Neural progenitor cell (in vitro differentiated cells): ENCODE data around the gene PRDM16. TPM values are rescaled to one million over a fixed set of nuclear protein-coding genes. Genes with fewer than 3 reads are reported as not detected.
A peak's percentile ranks its signal among the peaks of the same experiment; 100 is the strongest.

ENCODE experiments used
- DNase-seq: peaks from one replicate; pipeline ENCODE4 v3.0.0-alpha.2; 2016; ENCODE audit warnings: low spot score
- H2AFZ ChIP-seq: fragments of 200-600 bp; sonication (generic); replicated peaks from 2 replicates; pipeline ENCODE4 v1.6.1; 2016; ENCODE audit warnings: antibody characterized with exemption
- H3F3A ChIP-seq: fragments of 200-600 bp; sonication (generic); 2 replicates; pipeline ENCODE4 v1.6.1; 2016; ENCODE audit warnings: antibody characterized with exemption, low read depth
- H3K27ac ChIP-seq: fragments of 200-600 bp; sonication (generic); 2 replicates; pipeline ENCODE4 v1.5.1; 2016; ENCODE audit warnings: mild to moderate bottlenecking
- H3K27me3 ChIP-seq: fragments of 200-600 bp; sonication (generic); 2 replicates; pipeline ENCODE4 v1.6.1; 2016; ENCODE audit warnings: mild to moderate bottlenecking, moderate library complexity
- H3K36me3 ChIP-seq: fragments of 200-600 bp; sonication (generic); 2 replicates; pipeline ENCODE4 v1.5.1; 2016
- H3K4me1 ChIP-seq: fragments of 200-600 bp; sonication (generic); 2 replicates; pipeline ENCODE4 v1.6.1; 2016; ENCODE audit warnings: mixed run types
- H3K4me2 ChIP-seq: fragments of 200-600 bp; sonication (generic); 2 replicates; pipeline ENCODE4 v1.6.1; 2016
- H3K4me3 ChIP-seq: fragments of 200-600 bp; sonication (generic); 2 replicates; pipeline ENCODE4 v1.5.1; 2016
- H3K79me2 ChIP-seq: fragments of 200-600 bp; sonication (generic); 2 replicates; pipeline ENCODE4 v1.6.1; 2016; ENCODE audit warnings: low read depth
- H3K9ac ChIP-seq: fragments of 200-600 bp; sonication (generic); 2 replicates; pipeline ENCODE4 v1.6.1; 2016
- H3K9me3 ChIP-seq: fragments of 200-600 bp; sonication (generic); 2 replicates; pipeline ENCODE4 v1.5.1; 2016; ENCODE audit warnings: low read depth
- H4K20me1 ChIP-seq: fragments of 200-600 bp; sonication (generic); 2 replicates; pipeline ENCODE4 v1.6.1; 2016; ENCODE audit warnings: low read depth
- H3K27ac Mint-ChIP-seq: 3 replicates; pipeline ENCODE4 v1.8.0; 2021; ENCODE audit warnings: mixed read lengths
- H3K27me3 Mint-ChIP-seq: 2 replicates; pipeline ENCODE4 v1.8.0; 2022; ENCODE audit warnings: low read depth, mild to moderate bottlenecking, inconsistent platforms, moderate library complexity, mixed read lengths; ENCODE audit not compliant: insufficient read depth
- H3K36me3 Mint-ChIP-seq: 3 replicates; pipeline ENCODE4 v1.8.0; 2021; ENCODE audit warnings: mixed read lengths
- H3K4me1 Mint-ChIP-seq: 3 replicates; pipeline ENCODE4 v1.8.0; 2021; ENCODE audit warnings: mixed read lengths
- H3K4me3 Mint-ChIP-seq: 3 replicates; pipeline ENCODE4 v1.8.0; 2021; ENCODE audit warnings: mild to moderate bottlenecking, moderate library complexity, mixed read lengths
- H3K9me3 Mint-ChIP-seq: 3 replicates; pipeline ENCODE4 v1.8.0; 2020; ENCODE audit warnings: mixed read lengths
- CTCF ChIP-seq: fragments of 200-600 bp; sonication (generic); IDR thresholded peaks from 2 replicates; pipeline ENCODE4 v1.5.1; 2017; ENCODE audit warnings: antibody characterized with exemption, mild to moderate bottlenecking
- EZH2 ChIP-seq: fragments of 200-600 bp; sonication (generic); IDR thresholded peaks from 2 replicates; pipeline ENCODE4 v1.6.1; 2017; ENCODE audit warnings: antibody characterized with exemption, mild to moderate bottlenecking, moderate library complexity
- EZH2phosphoT487 ChIP-seq: fragments of 200-600 bp; sonication (generic); IDR thresholded peaks from 2 replicates; pipeline ENCODE4 v1.6.1; 2017; ENCODE audit warnings: antibody characterized with exemption
- total RNA-seq: library from RNA; depleted of rRNA; stranded (reverse); fragments of >200 nt; gene quantifications from 2 replicates; pipeline ENCODE4 v1.2.3, GENCODE V29; 2015; ENCODE audit warnings: low replicate concordance

The PRDM16 gene
- total RNA-seq, 1 donor from 2014 or later, result 1.9 TPM

DNA sequence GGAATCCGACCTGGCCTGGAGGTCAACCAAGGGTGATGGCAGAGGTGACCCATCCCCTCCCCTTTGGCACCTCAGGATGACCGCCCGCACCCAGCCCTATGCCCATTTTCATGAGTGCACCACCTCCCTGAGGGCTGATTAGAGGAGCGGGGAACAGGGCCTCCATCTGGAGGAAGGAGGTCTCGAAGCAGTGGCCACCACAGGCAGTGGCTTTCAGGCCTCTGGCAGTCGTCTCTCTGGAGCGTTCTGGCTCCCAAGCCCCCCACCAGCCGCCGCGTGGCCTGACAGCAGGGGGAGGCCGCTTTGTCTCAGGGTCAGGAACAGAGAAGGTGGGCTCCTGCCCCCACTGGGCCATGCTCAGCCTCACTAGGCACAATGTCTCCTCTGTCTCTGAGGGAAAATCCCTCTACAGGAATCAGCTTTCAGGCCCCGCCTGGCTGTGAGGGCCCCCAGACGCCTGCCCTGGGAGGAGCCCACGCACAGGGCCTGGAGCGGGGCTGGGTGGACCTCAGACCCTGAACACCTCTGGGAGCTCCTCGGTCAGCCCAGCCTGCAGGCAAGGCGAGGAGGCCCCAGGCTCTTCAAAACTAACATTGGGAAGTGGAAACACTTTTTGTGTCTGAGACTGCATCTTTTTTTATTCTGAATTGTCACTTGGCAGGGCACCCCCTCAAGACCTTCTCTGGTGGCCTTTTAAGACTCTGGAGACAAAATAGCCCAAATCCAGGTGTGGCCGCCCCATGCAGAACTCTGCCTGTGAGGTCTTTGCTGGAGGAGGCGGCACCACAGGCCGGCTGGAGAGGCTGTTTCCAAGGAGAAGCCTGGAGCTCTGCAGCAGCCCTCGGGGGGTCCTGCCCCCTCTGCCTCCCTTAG is 257.7 kb downstream of the PRDM16 start:
- no peak for DNase-seq
- Mint-ChIP-seq H3K27me3 (peaks cover 2% of the 10 kb centered on the region), H3K9me3 (no peaks in the 10 kb centered on the region)

GRCh38 chr1:3327389-3327702 is 258.3 kb downstream of the PRDM16 start:
- H3K4me1 ChIP-seq, result peaks cover 47% of the 10 kb centered on the region
- H3K36me3 ChIP-seq, result no peaks in the 10 kb centered on the region
- no peak overlapping the region for H3K27ac ChIP-seq
- Mint-ChIP-seq H3K4me1 (peaks cover 52% of the 10 kb centered on the region), H3K9me3 (no peaks in the 10 kb centered on the region), H3K36me3 (no peaks in the 10 kb centered on the region), H3K4me3 (no peak overlapping the region), H3K27ac (no peak overlapping the region), H3K27me3 (peaks cover 2% of the 10 kb centered on the region)
- TF ChIP-seq CTCF (no peak), EZH2 (no peak), EZH2phosphoT487 (no peak)
- no peak overlapping the region for H2AFZ ChIP-seq
- H3K9ac ChIP-seq, result no peak overlapping the region
- H3K9me3 ChIP-seq, result no peaks in the 10 kb centered on the region
- H3F3A ChIP-seq, result peaks cover 14% of the 10 kb centered on the region
- DNase-seq, result no peak
- H3K4me2 ChIP-seq, result no peak overlapping the region
- no peaks in the 10 kb centered on the region for H4K20me1 ChIP-seq
- no peaks in the 10 kb centered on the region for H3K79me2 ChIP-seq
- no peaks in the 10 kb centered on the region for H3K27me3 ChIP-seq
- no peak overlapping the region for H3K4me3 ChIP-seq

More for the DNA sequence above, 257.7 kb downstream of the PRDM16 start:
- no peak overlapping the region for H3K9ac ChIP-seq
- TF ChIP-seq CTCF, result no peak
- no peak for TF ChIP-seq EZH2
- TF ChIP-seq EZH2phosphoT487, result no peak
- no peak overlapping the region for H3K27ac ChIP-seq
- H3K9me3 ChIP-seq, result no peaks in the 10 kb centered on the region
- H3K4me1 Mint-ChIP-seq, result peaks cover 50% of the 10 kb centered on the region
- H3K4me2 ChIP-seq, result no peak overlapping the region
- no peaks in the 10 kb centered on the region for H3K36me3 ChIP-seq
- no peaks in the 10 kb centered on the region for H3K79me2 ChIP-seq
- no peak overlapping the region for H3K27ac Mint-ChIP-seq
- no peaks in the 10 kb centered on the region for H3K36me3 Mint-ChIP-seq
- peaks cover 17% of the 10 kb centered on the region for H3F3A ChIP-seq
- no peaks in the 10 kb centered on the region for H4K20me1 ChIP-seq
- no peak overlapping the region for H2AFZ ChIP-seq
- H3K27me3 ChIP-seq, result no peaks in the 10 kb centered on the region
- no peak overlapping the region for H3K4me3 Mint-ChIP-seq
- H3K4me3 ChIP-seq, result no peak overlapping the region
- H3K4me1 ChIP-seq, result peaks cover 41% of the 10 kb centered on the region

- H4K20me1 ChIP-seq, result no peaks in the 10 kb centered on the region
- H3K27me3 Mint-ChIP-seq, result peaks cover 2% of the 10 kb centered on the region
- DNase-seq, result no peak
- peaks cover 40% of the 10 kb centered on the region for H3K4me1 ChIP-seq
- H3K27me3 ChIP-seq, result no peaks in the 10 kb centered on the region
- TF ChIP-seq EZH2phosphoT487, result no peak
- TF ChIP-seq EZH2, result no peak
- no peak for TF ChIP-seq CTCF
- H3K36me3 Mint-ChIP-seq, result no peaks in the 10 kb centered on the region
- H3K4me1 Mint-ChIP-seq, result peaks cover 45% of the 10 kb centered on the region
- no peak overlapping the region for H2AFZ ChIP-seq
- no peak overlapping the region for H3K4me3 Mint-ChIP-seq
- no peaks in the 10 kb centered on the region for H3K36me3 ChIP-seq
- H3K4me3 ChIP-seq, result no peak overlapping the region
- peaks cover 9% of the 10 kb centered on the region for H3F3A ChIP-seq
- H3K79me2 ChIP-seq, result no peaks in the 10 kb centered on the region
- H3K4me2 ChIP-seq, result no peak overlapping the region
- H3K27ac Mint-ChIP-seq, result peak overlapping the region; percentile 60
- H3K27ac ChIP-seq, result no peak overlapping the region
- no peaks in the 10 kb centered on the region for H3K9me3 Mint-ChIP-seq
- H3K9me3 ChIP-seq, result no peaks in the 10 kb centered on the region
- H3K9ac ChIP-seq, result no peak overlapping the region
Measured at GRCh38 chr1:3327936-3328590, 259.1 kb downstream of the PRDM16 start.
